Activated T-helper 1 cell treated with anti-CD3 and anti-CD28 coated beads, Interleukin-12 subunit alpha, Interleukin-12 subunit beta, Interleukin-2, Interleukin-4 antibody, amounts not matched to agents 30 ng/mL and 10 ng/mL and 1 ng/mL, durations not matched to agents 14 hours and 24 hours and 36 hours (primary cell): ENCODE results near the gene KCND3. TPM values are rescaled to one million over a fixed set of nuclear protein-coding genes. Genes with fewer than 3 reads are reported as not detected.

ENCODE experiments used
- DNase-seq: peaks from one replicate; pipeline ENCODE4 v3.0.0; 2021; ENCODE audit warnings: low spot score
- H3K27ac Mint-ChIP-seq: one replicate; pipeline ENCODE4 v1.8.0; 2021; ENCODE audit warnings: mild to moderate bottlenecking, mixed read lengths
- H3K27me3 Mint-ChIP-seq: one replicate; pipeline ENCODE4 v1.8.0; 2022; ENCODE audit warnings: mild to moderate bottlenecking, moderate library complexity, mixed read lengths; ENCODE audit not compliant: insufficient read depth
- H3K36me3 Mint-ChIP-seq: one replicate; pipeline ENCODE4 v1.8.0; 2021; ENCODE audit warnings: low read depth, mixed read lengths
- H3K4me1 Mint-ChIP-seq: one replicate; pipeline ENCODE4 v1.8.0; 2021; ENCODE audit warnings: low read depth, mixed read lengths
- H3K4me3 Mint-ChIP-seq: one replicate; pipeline ENCODE4 v1.8.0; 2021; ENCODE audit warnings: mild to moderate bottlenecking, moderate library complexity, mixed read lengths
- H3K9me3 Mint-ChIP-seq: one replicate; pipeline ENCODE4 v1.8.0; 2021; ENCODE audit warnings: mixed read lengths
- intact Hi-C: fragments of 100-400 bp; cut with micrococcal nuclease; formaldehyde crosslinking; loops from one replicate; pipeline ENCODE4 v1.15.1; 2024
- total RNA-seq: library from RNA; stranded (reverse); gene quantifications from 2 replicates; pipeline ENCODE4 v1.2.3, GENCODE V29; 2022

KCND3 gene
- total RNA-seq, 1 donor from 2014 or later: not detected

DNA sequence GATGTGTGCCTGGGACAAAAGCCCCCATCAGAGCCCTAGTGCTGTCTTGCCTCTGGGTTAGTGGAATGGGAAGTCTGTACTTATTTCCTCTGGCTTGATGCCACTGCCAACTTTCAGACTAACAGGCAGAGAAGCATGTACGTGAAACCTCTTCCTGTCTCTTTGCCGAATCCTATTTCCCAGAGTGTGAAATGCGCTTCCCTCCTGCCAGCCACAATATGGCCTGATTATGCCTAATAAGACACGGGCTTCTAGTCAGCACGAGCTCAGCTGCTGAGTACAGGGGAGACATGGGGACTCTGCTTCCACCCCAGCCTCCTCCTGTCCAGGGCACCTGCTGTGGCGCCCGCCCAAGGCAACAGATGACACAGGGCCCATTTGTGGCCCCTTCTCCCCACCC, 111.4 kb downstream of the KCND3 start:
- Mint-ChIP-seq H3K4me1 (no peaks in the 10 kb centered on the region), H3K9me3 (no peaks in the 10 kb centered on the region), H3K27me3 (peaks cover 4% of the 10 kb centered on the region), H3K27ac (no peak overlapping the region), H3K4me3 (no peak overlapping the region), H3K36me3 (no peaks in the 10 kb centered on the region)
- intact Hi-C loops: no loop called here
- no peak for DNase-seq

DNA sequence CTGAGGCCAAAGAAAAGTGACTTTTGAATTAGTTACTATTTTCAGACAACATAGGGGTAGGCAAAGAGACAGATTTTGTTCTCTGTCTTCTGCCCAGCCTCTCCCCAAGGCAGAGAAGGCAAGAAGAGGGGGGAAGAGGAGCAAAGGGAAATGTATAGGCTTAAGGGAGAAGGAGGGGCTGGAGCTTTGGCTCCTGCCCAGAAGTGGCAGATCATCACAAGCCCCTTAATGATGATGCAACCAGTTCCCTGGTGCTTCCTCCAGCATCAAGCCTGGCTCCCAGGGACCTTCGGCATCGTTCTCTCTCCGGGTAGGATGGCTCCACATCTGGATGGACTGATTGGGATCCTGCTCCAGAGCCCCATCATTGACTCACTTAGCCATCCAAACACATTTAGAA, 112.8 kb downstream of the KCND3 start:
- Mint-ChIP-seq H3K27ac (peak overlapping the region; percentile 45), H3K4me1 (no peaks in the 10 kb centered on the region), H3K4me3 (no peak overlapping the region), H3K27me3 (peaks cover 4% of the 10 kb centered on the region), H3K9me3 (no peaks in the 10 kb centered on the region), H3K36me3 (no peaks in the 10 kb centered on the region)
- DNase-seq: no peak
- intact Hi-C loops: no loop called here

DNA sequence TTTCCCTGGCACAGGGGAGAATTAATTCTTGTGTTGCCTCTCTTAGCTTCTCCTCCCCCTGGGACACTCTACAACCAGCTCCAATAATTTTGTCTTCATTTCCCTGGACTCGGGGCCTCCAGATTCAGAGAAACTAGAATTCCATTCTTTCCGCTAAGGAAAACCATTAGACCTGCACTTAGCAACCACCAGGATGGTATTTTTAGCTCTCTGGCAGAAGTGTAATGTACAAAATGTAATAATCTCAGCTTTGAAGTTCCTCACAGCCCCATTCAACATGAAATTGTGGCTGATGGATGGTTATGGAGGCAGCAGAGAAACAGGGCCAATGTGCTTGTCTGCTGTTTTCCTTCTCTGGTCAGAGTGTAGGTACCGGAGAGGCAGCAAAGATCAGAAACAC, 113.8 kb downstream of the KCND3 start:
- H3K27ac Mint-ChIP-seq: no peak overlapping the region
- H3K4me1 Mint-ChIP-seq: no peaks in the 10 kb centered on the region
- H3K4me3 Mint-ChIP-seq: no peak overlapping the region
- intact Hi-C loops: no loop called here
- H3K27me3 Mint-ChIP-seq: peaks cover 4% of the 10 kb centered on the region
- H3K36me3 Mint-ChIP-seq: no peaks in the 10 kb centered on the region
- no peak for DNase-seq
- H3K9me3 Mint-ChIP-seq: no peaks in the 10 kb centered on the region

DNA sequence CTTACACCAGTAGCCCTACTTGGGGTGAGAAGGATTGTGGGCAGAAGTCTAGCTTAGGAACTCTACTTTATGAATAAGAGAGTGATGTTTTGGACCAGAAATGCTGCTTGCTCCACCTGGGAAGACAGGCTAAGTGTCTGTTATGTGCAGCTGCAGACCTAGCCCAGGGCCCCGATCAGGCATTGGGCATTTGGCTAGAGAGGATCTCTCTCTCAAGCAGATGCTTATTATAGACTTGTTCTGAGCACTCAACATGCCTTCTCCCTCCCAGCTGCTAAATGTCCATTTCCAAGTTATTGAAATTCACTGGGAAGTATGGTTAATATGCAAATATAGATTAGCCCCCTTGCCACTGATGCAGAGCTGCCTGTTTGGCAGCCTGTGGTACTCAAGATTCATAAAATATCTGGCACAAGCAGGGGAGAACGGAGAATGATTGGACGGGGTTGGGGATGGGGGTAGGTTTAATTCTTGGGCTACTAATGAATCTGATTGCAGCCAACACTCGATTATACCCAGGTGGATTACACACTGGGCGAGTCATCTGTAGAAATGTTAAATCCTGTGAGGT, 115.9 kb downstream of the KCND3 start:
- no peaks in the 10 kb centered on the region for H3K4me1 Mint-ChIP-seq
- H3K36me3 Mint-ChIP-seq: no peaks in the 10 kb centered on the region

DNA sequence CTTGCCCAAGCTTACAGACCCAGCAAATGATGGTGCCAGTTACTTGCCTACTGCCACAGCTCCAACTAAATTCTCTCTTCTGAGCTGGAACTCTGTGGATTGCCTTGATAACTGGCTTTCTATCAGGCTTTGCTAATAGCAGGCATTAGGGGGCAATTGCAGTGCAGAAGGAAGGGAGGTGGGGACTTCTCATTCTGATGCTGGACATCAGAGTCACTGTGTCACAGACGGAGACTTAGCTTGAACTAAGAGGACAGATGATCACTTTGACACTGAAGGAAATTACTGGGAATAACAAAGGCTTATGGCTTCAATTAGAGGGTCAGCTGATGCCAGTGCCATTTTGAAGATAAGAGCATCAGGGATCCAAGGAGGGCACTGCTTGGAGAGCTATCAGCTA, 119.3 kb downstream of the KCND3 start:
- Mint-ChIP-seq H3K4me3 (no peak overlapping the region), H3K36me3 (no peaks in the 10 kb centered on the region), H3K9me3 (no peaks in the 10 kb centered on the region), H3K4me1 (no peaks in the 10 kb centered on the region), H3K27me3 (peaks cover 2% of the 10 kb centered on the region), H3K27ac (no peak overlapping the region)
- intact Hi-C loops: no loop called here
- no peak for DNase-seq

More for the DNA sequence above, 115.9 kb downstream of the KCND3 start:
- Mint-ChIP-seq H3K4me3 (no peak overlapping the region), H3K27ac (no peak overlapping the region), H3K9me3 (no peaks in the 10 kb centered on the region), H3K27me3 (peaks cover 4% of the 10 kb centered on the region)
- DNase-seq: no peak
- intact Hi-C loops: no loop called here

GRCh38 chr1:111867868-111868440, 121.5 kb downstream of the KCND3 start:
- no peaks in the 10 kb centered on the region for H3K36me3 Mint-ChIP-seq
- peaks cover 4% of the 10 kb centered on the region for H3K27me3 Mint-ChIP-seq
- no peak overlapping the region for H3K27ac Mint-ChIP-seq
- H3K4me3 Mint-ChIP-seq: no peak overlapping the region
- DNase-seq: no peak
- intact Hi-C loops: no loop called here
- no peaks in the 10 kb centered on the region for H3K4me1 Mint-ChIP-seq
- no peaks in the 10 kb centered on the region for H3K9me3 Mint-ChIP-seq

DNA sequence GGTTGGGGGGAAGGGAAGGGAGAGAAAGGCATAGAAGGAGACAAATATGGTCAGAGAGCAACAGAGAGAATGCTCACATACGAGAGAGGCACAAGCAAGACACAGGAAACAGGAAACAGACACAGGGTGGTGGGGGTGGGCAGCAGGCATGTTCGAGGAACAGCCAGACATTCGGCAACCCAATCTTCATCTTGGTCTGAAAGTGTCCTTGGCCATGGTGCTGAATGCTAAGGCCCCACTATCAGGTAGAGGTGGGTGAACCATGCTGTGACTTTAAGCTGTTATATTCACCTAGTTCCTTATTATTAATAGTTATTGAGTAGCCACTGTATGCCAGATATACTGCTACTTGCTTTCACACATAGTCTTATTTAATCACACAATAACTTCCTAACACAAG, 124.6 kb downstream of the KCND3 start:
- no peak for DNase-seq
- H3K4me1 Mint-ChIP-seq: no peaks in the 10 kb centered on the region

GRCh38 chr1:111863401-111863800, 126.1 kb downstream of the KCND3 start:
- intact Hi-C loops: no loop called here
- H3K36me3 Mint-ChIP-seq: no peaks in the 10 kb centered on the region

More for the DNA sequence above, 124.6 kb downstream of the KCND3 start:
- no peaks in the 10 kb centered on the region for H3K36me3 Mint-ChIP-seq
- intact Hi-C loops: no loop called here
- H3K27me3 Mint-ChIP-seq: peaks cover 5% of the 10 kb centered on the region
- no peaks in the 10 kb centered on the region for H3K9me3 Mint-ChIP-seq
- H3K27ac Mint-ChIP-seq: no peak overlapping the region
- no peak overlapping the region for H3K4me3 Mint-ChIP-seq

DNA sequence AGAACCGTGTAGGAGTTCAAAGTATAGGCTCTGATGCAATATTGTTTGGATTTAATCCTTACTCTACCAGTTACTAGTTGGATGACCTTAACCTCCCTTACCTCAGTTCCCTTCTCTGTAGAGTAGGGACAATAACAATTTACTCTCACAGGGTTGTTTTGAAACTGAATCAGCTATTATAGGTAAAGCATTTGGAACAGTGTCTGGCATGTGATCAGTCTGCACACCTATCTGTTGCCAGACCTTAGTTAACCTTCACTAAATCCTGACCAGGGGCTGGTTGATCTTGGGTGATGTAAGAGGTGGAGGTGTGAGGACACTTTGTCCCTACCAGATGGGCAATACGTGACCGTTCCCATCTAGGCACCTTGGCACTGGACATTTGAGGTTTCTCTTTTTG, 126.9 kb downstream of the KCND3 start:
- Mint-ChIP-seq H3K27ac (no peak overlapping the region), H3K36me3 (no peaks in the 10 kb centered on the region), H3K9me3 (no peaks in the 10 kb centered on the region), H3K4me1 (no peaks in the 10 kb centered on the region), H3K27me3 (peaks cover 7% of the 10 kb centered on the region), H3K4me3 (no peak overlapping the region)
- intact Hi-C loops: no loop called here
- DNase-seq: no peak

More at GRCh38 chr1:111863401-111863800, 126.1 kb downstream of the KCND3 start:
- Mint-ChIP-seq H3K4me1 (no peaks in the 10 kb centered on the region), H3K9me3 (no peaks in the 10 kb centered on the region), H3K4me3 (no peak overlapping the region), H3K27me3 (peaks cover 9% of the 10 kb centered on the region), H3K27ac (no peak overlapping the region)
- no peak for DNase-seq

DNA sequence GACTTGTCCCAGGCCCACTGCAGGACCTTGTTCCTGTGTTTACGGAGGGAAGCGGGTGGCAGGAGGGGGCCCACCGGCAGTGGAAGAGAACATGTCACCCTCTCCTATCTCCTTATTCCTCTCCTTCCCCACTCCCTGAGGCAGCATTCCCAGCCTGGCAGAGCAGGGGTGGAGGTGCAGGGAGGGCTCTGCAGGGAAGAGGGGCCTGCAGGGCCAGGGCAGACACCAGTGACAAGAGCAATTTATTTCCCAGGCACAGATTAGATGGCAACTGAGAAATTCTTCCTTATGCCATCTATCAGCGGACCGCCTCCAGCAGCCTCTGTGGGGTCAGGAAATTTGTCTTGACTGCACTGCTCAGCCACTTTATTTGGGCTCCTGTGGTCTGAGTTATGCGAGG, 127.9 kb downstream of the KCND3 start:
- no peak for DNase-seq
- Mint-ChIP-seq H3K27ac (no peak overlapping the region), H3K36me3 (no peaks in the 10 kb centered on the region), H3K9me3 (no peaks in the 10 kb centered on the region), H3K4me1 (no peaks in the 10 kb centered on the region), H3K4me3 (no peak overlapping the region), H3K27me3 (peaks cover 7% of the 10 kb centered on the region)
- intact Hi-C loops: no loop called here

DNA sequence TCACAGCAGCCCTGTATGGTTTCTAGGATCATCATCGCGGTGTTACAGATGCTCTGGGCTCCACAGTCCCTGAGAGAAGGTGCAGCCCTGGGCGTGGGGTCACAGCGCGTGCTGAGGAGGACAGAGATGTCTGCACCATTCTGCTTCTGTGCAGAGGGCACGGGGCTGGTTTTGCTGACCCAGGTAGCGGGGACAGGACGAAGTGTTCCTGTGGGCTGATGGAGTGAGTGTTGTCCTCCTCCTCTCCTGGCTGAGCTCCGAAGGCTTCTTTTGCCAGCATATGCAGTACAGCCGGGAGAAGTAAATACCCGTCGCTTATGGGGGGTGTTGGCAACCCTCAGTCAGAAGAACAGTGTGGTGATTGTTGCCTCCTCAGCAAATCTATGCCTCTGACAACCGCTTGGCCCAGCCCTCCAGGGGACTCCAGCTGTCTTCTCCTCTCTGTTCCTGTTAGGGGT, 132.2 kb downstream of the KCND3 start:
- no peaks in the 10 kb centered on the region for H3K9me3 Mint-ChIP-seq
- no peaks in the 10 kb centered on the region for H3K36me3 Mint-ChIP-seq
- peaks cover 9% of the 10 kb centered on the region for H3K27me3 Mint-ChIP-seq
- H3K4me3 Mint-ChIP-seq: no peak overlapping the region
- no peak overlapping the region for H3K27ac Mint-ChIP-seq
- no peak for DNase-seq
- H3K4me1 Mint-ChIP-seq: no peaks in the 10 kb centered on the region
- intact Hi-C loops: no loop called here

DNA sequence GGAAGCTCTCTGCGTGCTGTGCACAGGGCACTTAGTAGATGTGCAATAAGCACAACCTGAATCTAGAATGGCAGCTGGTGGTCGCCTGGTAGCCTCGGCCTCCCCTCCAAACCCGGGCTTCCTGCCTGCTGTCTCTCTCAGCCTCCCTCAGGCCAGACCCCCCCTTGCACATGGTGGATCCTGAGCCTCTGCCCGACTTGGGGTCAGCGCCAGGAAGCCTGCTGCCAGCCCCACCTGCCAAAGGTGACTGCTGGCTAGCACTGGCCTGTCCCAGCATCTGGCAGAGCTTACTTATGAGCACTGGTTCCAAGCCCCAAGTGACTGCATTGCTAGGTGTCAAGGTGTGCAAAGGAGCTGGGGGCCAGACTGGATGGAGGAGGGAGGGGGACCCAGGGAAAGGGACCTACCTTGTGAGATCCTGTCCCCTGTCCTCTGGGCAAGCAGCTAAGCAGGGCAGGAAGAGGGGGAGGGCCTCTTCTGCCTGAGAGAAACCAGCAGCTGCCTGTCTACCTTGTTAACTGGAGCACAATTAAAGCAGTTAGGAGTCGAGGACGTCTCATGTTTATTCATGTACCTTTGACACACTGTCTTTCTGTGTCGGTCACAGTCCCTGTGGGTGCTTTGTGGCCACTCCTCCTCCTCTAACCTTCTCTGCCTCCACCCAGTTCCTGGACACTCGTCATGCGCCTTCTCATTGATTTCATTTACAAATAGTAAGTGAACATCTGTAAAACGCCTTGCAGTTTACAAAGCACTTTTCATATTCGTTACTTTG, 132.9 kb downstream of the KCND3 start:
- H3K27ac Mint-ChIP-seq: no peak overlapping the region
- H3K27me3 Mint-ChIP-seq: peaks cover 9% of the 10 kb centered on the region
- no peaks in the 10 kb centered on the region for H3K4me1 Mint-ChIP-seq
- no peaks in the 10 kb centered on the region for H3K36me3 Mint-ChIP-seq
- no peak overlapping the region for H3K4me3 Mint-ChIP-seq
- intact Hi-C loops: no loop called here
- H3K9me3 Mint-ChIP-seq: no peaks in the 10 kb centered on the region
- DNase-seq: no peak

GRCh38 chr1:111855260-111855659, 134.2 kb downstream of the KCND3 start:
- H3K9me3 Mint-ChIP-seq: no peaks in the 10 kb centered on the region
- H3K27me3 Mint-ChIP-seq: peaks cover 11% of the 10 kb centered on the region
- H3K4me3 Mint-ChIP-seq: no peak overlapping the region
- intact Hi-C loops: no loop called here
- H3K4me1 Mint-ChIP-seq: no peaks in the 10 kb centered on the region
- H3K27ac Mint-ChIP-seq: no peak overlapping the region
- DNase-seq: no peak
- no peaks in the 10 kb centered on the region for H3K36me3 Mint-ChIP-seq
